Activated naive CD8-positive, alpha-beta T cell (primary cell): Measurements from ENCODE around the gene RAB27A.
A peak's percentile ranks its signal among the peaks of the same experiment; 100 is the strongest.

ENCODE experiments used
- H3K27ac Mint-ChIP-seq: one replicate; pipeline ENCODE4 v1.8.0; 2021; ENCODE audit warnings: mixed read lengths
- H3K27me3 Mint-ChIP-seq: one replicate; pipeline ENCODE4 v1.8.0; 2021; ENCODE audit warnings: mixed read lengths
- H3K36me3 Mint-ChIP-seq: one replicate; pipeline ENCODE4 v1.8.0; 2021; ENCODE audit warnings: mixed read lengths
- H3K4me1 Mint-ChIP-seq: one replicate; pipeline ENCODE4 v1.8.0; 2021; ENCODE audit warnings: low read depth, mixed read lengths
- H3K4me3 Mint-ChIP-seq: one replicate; pipeline ENCODE4 v1.8.0; 2021; ENCODE audit warnings: mild to moderate bottlenecking, mixed read lengths
- H3K9me3 Mint-ChIP-seq: one replicate; pipeline ENCODE4 v1.8.0; 2021; ENCODE audit warnings: low read depth, mixed read lengths

The RAB27A gene

DNA sequence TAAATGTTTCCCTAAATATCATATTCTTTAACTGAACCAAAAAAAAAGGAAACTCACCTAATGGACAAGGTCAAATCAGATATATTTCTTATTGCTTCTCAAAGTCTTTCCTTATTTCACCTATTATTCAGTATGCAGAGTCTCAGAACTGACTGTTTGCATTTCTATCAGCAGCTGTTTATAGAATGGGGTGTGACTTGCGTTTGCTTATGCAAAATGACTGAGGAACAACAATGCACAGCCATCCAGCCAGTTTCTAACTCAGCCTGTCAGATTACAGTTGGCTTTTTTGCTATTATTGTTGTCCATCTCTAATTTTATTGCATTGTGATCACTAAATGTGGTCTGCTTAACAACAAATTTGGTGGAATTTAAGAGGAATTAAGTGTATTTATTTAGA, 40.7 kb downstream of the RAB27A start:
- H3K4me3 Mint-ChIP-seq, result no peak overlapping the region
- H3K27me3 Mint-ChIP-seq, result no peaks in the 10 kb centered on the region
- peaks cover 70% of the 10 kb centered on the region for H3K4me1 Mint-ChIP-seq
- no peak overlapping the region for H3K27ac Mint-ChIP-seq
- H3K9me3 Mint-ChIP-seq, result no peaks in the 10 kb centered on the region
- peaks cover 18% of the 10 kb centered on the region for H3K36me3 Mint-ChIP-seq

DNA sequence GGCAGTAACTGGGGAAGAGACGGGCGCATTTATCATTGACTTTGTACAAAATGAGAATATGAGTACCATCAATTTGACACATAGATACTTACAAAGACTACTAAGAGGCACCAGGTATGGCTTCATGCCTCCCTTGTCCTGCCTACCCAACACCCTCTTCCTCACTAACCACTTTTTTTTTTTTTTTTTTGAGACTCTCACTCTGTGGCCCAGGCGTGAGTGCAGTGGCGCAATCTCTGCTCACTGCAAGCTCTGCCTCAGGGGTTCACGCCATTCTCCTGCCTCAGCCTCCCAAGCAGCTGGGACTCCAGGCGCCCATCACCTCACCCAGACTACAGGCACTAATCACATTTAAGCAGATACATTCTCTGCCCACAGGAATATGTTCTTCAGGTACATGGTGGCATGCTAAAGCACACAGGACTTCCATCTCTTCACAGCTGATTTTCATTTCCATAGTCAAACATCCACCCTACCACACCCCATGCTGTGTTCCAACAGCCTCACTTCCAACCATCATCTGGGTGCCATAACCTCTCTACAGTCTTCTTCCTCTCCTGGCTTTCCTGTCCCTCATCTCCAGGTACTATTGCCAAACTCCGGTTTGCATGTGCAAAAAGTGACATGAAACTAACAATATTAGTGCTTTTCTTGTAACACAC, 41.7 kb downstream of the RAB27A start:
- Mint-ChIP-seq H3K27ac (peak overlapping the region; percentile 72), H3K27me3 (no peaks in the 10 kb centered on the region), H3K36me3 (peaks cover 20% of the 10 kb centered on the region), H3K4me3 (peak overlapping the region; percentile 11), H3K9me3 (no peaks in the 10 kb centered on the region), H3K4me1 (peaks cover 67% of the 10 kb centered on the region)

DNA sequence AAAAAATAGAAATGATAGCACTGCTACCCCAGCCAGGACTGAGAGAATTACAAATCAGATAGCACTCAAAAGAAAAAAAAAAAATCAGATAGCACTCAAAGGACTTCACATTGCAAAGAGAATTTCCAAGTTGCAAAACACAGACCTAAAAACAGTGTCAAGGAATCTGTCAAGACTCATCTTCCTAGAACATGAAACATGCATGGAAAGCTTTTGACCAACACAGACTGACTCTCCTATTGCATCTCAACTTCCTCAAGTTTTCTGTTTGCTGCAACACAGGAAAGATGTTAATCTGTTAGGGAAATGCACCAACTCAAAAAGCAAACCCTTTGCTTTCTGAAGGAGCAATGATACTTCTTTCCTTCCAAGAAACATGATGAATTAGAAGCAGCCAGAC, 42.3 kb downstream of the RAB27A start:
- Mint-ChIP-seq H3K36me3 (peaks cover 20% of the 10 kb centered on the region), H3K9me3 (no peaks in the 10 kb centered on the region), H3K27me3 (no peaks in the 10 kb centered on the region), H3K4me1 (peaks cover 68% of the 10 kb centered on the region), H3K4me3 (no peak overlapping the region), H3K27ac (peak overlapping the region; percentile 50)

DNA sequence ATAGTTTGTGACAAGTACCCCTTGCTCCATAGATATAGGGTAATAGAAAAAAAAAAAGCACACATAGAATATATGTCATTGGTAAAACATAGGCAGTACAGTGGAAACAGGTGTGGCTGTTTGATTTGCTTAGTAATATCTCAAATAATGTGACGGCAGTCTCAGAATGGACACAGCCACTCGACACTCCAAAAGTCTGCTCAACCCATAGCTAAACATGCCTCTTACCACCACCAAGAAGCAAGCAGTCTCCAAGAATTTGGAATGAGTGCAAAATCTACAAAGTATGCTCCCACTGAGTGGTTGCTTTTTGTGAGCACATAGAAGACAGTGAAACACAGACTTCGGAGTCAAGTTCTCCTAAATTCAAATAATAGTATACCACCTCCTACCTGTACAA, 43.0 kb downstream of the RAB27A start:
- Mint-ChIP-seq H3K9me3 (no peaks in the 10 kb centered on the region), H3K27me3 (no peaks in the 10 kb centered on the region), H3K36me3 (peaks cover 21% of the 10 kb centered on the region), H3K4me3 (no peak overlapping the region), H3K27ac (peak overlapping the region; percentile 28), H3K4me1 (peaks cover 66% of the 10 kb centered on the region)

DNA sequence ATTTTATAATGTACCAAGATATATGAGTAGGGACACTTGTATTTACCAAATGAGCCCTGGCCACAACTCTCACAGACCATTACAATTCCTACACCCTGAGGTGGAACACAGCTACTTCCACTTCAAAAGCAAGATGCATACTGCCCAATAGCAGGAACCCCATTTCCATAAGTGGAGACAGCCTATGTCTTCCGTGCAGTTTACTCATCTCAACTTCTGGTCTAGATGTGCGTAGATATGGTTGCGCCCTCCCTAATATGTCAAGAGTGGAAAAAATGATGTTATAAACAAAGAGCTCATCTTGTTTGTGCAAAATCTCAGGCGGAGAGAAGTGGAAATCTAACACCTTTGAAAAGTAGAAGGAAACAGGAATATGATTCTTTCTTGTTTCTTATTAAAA, 44.6 kb downstream of the RAB27A start:
- peak overlapping the region; percentile 21 for H3K4me3 Mint-ChIP-seq
- H3K4me1 Mint-ChIP-seq, result peaks cover 65% of the 10 kb centered on the region
- peaks cover 27% of the 10 kb centered on the region for H3K36me3 Mint-ChIP-seq
- H3K27ac Mint-ChIP-seq, result peak overlapping the region; percentile 82
- H3K27me3 Mint-ChIP-seq, result no peaks in the 10 kb centered on the region
- H3K9me3 Mint-ChIP-seq, result no peaks in the 10 kb centered on the region

DNA sequence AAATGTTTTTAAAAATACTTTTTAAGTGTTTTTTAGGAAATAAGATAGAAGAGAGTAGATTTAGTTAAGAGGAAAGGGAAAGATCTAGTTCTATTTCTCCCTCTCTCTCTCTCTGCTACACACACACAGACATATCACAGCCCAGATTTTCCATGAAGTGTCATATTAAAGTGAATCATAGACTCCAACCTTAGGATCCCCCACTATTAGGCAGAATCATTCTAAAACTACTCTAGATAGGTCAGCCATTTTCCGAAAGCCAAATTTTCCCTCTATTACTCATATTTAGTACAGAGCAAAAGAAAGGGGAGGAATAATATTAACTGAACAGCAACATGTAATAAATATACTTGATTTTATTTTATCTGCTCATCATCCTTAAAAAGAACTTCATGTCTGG, 47.7 kb downstream of the RAB27A start:
- H3K4me1 Mint-ChIP-seq, result peaks cover 73% of the 10 kb centered on the region
- H3K9me3 Mint-ChIP-seq, result no peaks in the 10 kb centered on the region
- peak overlapping the region; percentile 89 for H3K27ac Mint-ChIP-seq
- H3K27me3 Mint-ChIP-seq, result no peaks in the 10 kb centered on the region
- peaks cover 19% of the 10 kb centered on the region for H3K36me3 Mint-ChIP-seq
- H3K4me3 Mint-ChIP-seq, result peak overlapping the region; percentile 17

DNA sequence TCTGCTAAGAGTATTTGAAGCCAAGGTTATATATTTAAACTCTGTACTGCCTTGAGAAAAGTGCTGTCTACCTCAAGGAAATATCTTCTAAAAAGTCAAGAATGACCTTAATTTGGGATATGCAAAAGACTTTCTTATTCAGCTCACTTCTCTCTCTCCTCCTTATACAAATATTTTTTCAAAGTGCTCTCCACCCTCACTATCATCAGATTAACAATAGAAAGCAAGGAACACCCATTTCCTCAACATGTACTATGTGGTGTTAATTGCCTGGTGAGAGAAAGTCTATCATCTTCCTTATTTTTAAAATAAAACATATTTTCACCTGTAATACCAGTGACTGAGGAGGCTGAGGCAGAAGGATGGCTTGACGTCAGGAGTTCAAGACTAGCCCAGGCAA, 48.4 kb downstream of the RAB27A start:
- no peaks in the 10 kb centered on the region for H3K9me3 Mint-ChIP-seq
- peak overlapping the region; percentile 75 for H3K27ac Mint-ChIP-seq
- H3K4me1 Mint-ChIP-seq, result peaks cover 69% of the 10 kb centered on the region
- H3K36me3 Mint-ChIP-seq, result peaks cover 17% of the 10 kb centered on the region
- no peak overlapping the region for H3K4me3 Mint-ChIP-seq
- H3K27me3 Mint-ChIP-seq, result no peaks in the 10 kb centered on the region

DNA sequence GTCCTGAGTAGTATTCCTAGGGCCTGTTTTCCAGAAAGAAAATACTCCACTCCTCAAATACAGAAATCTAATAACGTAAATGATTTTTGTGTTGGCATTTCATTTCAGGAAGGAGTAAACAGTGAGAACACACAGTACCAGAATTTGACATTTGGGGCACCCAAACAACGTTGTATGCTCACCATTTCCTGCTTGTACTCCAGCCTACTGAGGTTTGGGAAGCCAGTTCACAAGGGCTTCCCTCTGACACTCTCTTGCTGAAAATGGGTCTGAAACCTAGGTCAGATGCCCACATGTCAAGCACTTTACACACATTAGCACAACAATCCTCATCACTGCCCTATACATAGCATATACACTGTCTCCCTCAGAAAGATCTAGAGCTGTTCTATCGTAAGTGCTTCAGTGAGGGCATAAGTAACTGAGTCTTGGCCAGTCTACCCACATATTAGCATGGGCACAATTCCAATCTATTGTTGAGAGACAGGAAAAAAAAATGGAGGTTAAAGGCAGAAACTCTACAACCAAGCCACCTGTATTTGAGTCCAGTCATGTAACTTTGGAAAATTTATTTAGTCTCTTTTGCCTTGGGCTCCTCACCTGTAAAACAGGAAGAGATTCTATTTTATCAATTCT, 49.4 kb downstream of the RAB27A start:
- H3K27me3 Mint-ChIP-seq, result no peaks in the 10 kb centered on the region
- H3K36me3 Mint-ChIP-seq, result peaks cover 20% of the 10 kb centered on the region
- no peaks in the 10 kb centered on the region for H3K9me3 Mint-ChIP-seq
- H3K27ac Mint-ChIP-seq, result peak overlapping the region; percentile 87
- peaks cover 71% of the 10 kb centered on the region for H3K4me1 Mint-ChIP-seq
- H3K4me3 Mint-ChIP-seq, result peak overlapping the region; percentile 4

DNA sequence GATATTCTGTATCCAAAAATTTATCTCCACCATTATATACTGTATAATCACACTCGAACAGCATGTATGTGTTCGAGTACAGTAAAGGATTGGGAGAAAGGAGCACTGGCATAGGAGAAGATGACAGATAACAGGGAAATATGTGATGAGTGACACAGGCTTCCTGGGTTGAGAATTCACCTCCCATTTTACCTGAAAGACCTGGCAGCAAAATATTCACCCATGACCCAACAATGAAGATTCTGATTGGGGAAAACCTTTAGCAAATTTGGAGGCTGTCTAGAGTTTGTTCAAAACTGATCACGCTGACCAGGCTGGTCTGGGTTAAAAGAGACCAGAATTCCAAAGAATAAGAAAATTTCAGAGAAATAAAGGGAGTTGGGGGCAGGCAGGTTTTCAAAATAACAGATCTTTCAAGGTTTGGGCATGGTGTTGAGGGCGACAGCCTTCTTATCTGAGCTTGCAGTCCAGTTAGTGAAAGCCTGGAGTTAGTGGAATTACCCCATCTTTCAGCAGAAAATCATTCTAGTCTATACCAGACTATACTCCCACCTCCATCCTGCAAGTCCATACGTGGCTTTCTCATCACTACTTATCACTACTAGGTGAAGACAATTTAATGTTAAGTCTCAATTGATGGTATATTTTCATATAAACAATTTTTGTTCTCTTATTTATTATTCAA, 50.0 kb downstream of the RAB27A start:
- Mint-ChIP-seq H3K4me3 (no peak overlapping the region), H3K9me3 (no peaks in the 10 kb centered on the region), H3K27ac (peak overlapping the region; percentile 87), H3K27me3 (no peaks in the 10 kb centered on the region), H3K36me3 (peaks cover 19% of the 10 kb centered on the region), H3K4me1 (peaks cover 66% of the 10 kb centered on the region)

DNA sequence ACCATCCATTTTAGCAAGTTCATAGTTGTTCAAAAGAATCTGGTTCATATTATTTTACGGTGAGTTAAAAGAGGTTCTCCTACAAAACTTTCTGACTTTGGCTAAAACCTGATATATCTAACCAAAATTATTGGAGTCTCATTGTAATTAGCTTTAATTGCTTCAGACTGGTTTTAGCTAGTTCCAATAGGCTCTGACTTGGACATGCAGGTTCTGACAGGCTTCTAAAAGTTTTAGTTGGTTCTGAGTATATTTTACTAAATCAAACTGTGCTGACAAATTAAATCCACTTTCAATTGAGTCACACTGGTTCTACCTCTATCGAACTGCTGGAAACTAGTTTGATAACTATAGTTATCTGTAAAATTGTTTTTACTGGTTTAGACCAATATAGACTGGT, 50.7 kb downstream of the RAB27A start:
- Mint-ChIP-seq H3K9me3 (no peaks in the 10 kb centered on the region), H3K4me1 (peaks cover 66% of the 10 kb centered on the region), H3K27me3 (no peaks in the 10 kb centered on the region), H3K4me3 (no peak overlapping the region), H3K27ac (peak overlapping the region; percentile 87), H3K36me3 (peaks cover 21% of the 10 kb centered on the region)

DNA sequence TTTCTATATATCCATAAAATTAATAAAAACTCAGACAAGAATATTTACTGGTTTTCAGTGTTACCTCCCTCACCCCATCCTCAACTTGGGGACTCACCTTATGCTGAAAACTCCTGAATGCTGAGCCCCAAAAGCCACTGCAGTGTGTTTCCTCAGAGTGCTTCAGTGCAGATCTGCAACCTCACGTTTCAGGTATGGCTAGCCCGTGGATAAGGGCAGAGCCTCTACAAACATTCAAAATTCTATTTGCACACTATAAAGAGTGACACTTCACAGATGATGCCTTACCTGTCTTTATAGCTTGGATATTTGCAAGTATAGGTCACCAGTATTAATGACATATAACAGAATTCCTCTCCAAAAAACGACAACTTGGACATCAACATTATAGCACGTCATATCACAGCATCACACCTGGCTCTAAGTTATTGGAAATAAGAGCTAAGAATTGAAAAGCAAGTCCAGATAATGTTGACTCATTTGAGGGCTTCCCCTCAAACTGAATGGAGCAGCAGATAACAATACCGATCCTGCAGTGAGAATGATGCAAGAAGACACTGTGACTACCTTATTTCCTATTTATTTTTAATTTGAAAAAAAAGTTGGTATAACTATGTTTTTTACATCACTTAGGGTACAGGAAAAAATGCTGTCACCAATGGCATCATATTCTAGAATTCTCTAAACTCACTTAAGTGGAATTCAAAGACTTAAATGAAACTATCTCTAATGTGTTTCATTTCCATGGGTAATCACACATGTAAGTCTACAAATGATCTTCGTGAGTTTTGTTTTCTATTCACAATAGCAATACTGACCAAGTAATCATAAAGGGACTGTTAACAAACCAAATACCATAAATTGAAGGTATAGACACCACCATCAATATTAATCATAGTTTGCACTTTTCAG, 52.1 kb downstream of the RAB27A start:
- Mint-ChIP-seq H3K4me1 (peaks cover 56% of the 10 kb centered on the region), H3K27ac (peak overlapping the region; percentile 87), H3K4me3 (peak overlapping the region; percentile 35)

DNA sequence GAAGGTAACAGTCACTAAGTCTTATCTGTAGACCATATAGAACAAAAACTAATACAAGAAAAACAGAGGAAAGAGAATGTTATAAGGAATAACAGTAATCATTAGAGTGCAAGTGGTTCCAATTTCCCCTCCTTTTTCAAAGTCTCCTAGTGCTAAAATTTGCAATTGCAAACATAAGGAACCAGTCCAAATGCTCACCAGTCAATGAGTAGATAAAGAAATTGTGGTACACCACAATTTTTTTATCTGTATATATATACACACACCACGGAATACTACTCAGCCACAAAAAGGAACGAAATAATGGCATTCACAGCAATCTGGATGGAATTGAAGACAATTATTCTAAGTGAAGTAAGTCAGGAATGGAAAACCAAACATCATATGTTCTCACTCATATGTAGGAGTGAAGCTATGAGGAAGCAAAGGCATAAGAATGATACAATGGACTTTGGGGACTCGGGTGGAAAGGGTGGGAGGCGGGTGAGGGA, 54.0 kb downstream of the RAB27A start:
- Mint-ChIP-seq H3K27ac (peak overlapping the region; percentile 83), H3K4me3 (peak overlapping the region; percentile 62), H3K36me3 (peaks cover 22% of the 10 kb centered on the region), H3K27me3 (no peaks in the 10 kb centered on the region), H3K9me3 (no peaks in the 10 kb centered on the region), H3K4me1 (peaks cover 43% of the 10 kb centered on the region)

More for the DNA sequence above, 52.1 kb downstream of the RAB27A start:
- Mint-ChIP-seq H3K36me3 (peaks cover 21% of the 10 kb centered on the region), H3K9me3 (no peaks in the 10 kb centered on the region), H3K27me3 (no peaks in the 10 kb centered on the region)

DNA sequence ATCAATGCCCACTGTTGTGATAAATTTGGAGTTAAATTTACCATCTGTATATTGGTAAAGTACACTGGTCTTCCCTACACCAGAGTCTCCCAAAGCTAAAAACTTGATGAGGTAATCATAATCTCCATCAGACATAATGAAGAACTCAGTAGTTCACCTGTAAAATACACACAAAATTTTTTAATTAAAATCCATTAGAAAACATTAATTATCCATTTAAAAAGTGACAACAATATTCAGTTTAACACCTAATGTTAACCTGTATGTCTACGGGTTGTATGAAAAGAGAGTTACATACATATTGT, 54.9 kb downstream of the RAB27A start:
- Mint-ChIP-seq H3K27me3 (no peaks in the 10 kb centered on the region), H3K36me3 (peaks cover 17% of the 10 kb centered on the region), H3K4me1 (peaks cover 41% of the 10 kb centered on the region), H3K4me3 (no peak overlapping the region), H3K27ac (no peak overlapping the region), H3K9me3 (no peaks in the 10 kb centered on the region)

DNA sequence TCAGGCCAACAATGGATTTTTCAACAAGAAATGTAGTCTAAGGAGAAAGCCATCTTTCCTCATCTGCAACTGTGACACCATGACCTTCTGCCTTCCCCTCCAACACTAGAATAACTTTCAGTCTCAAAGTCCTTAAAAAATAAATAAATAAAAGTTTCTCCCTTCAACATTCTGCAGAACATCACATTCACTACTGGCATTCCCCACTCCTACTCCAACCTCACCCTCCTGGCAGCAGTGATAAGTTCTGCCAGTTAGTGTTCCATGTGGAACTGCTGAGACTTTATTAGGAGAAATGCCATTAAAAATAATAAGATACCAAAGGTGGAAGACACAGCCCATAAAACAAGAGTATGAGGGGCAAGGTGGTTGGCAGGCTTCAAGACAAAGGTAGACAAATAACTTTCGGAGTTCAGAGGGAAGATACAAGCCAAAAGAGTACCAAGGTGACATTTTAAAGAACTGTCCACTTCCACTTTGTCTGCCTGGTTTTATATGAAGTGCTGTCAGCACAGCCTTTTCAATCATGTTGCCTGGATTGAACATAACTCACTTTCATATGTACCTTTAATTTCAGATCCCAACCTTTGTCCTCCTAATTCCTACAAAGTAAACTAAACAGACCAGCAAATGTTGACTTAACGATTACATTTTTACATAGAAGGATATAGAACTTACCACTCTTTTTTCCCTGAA, 55.4 kb downstream of the RAB27A start:
- no peak overlapping the region for H3K4me3 Mint-ChIP-seq
- no peak overlapping the region for H3K27ac Mint-ChIP-seq
- no peaks in the 10 kb centered on the region for H3K27me3 Mint-ChIP-seq
- H3K36me3 Mint-ChIP-seq, result peaks cover 17% of the 10 kb centered on the region
- H3K9me3 Mint-ChIP-seq, result no peaks in the 10 kb centered on the region
- H3K4me1 Mint-ChIP-seq, result peaks cover 36% of the 10 kb centered on the region
